Measurements from ENCODE around the gene ORAI3.

Gene ORAI3

GRCh38 chr16:30967795-30968194 lies 18.9 kb downstream of the ORAI3 start:
- H3K9ac ChIP-seq (ENCODE audit: low read depth, low read length), result no peak overlapping the region
- no peak overlapping the region for H3K4me3 ChIP-seq (ENCODE audit: low read depth in 1 of 2, low read length in 2 of 2)
- no peaks in the 10 kb centered on the region for H3K9me3 ChIP-seq (ENCODE audit: insufficient read depth, low read length, severe bottlenecking)
- no peak overlapping the region for H2AFZ ChIP-seq (ENCODE audit: low read depth, low read length)
- no peak overlapping the region for H3K27ac ChIP-seq (ENCODE audit: low read length)
- no peak for ATAC-seq (ENCODE audit: insufficient read depth, low read depth)
- TF ChIP-seq EZH2 (IDR thresholded peaks at IDR 0.05; ENCODE audit: borderline replicate concordance, low read depth, low read length, severe bottlenecking) (no peak), CTCF (IDR thresholded peaks at IDR 0.05; ENCODE audit: borderline replicate concordance, extremely low read depth, low read length, poor library complexity, severe bottlenecking) (no peak)
- peaks cover 27% of the 10 kb centered on the region for H4K20me1 ChIP-seq (ENCODE audit: insufficient read depth, low read length)
- 0 out of 2 replicates have a peak, but pooled peaks cover 5% of the 10 kb centered on the region for H3K79me2 ChIP-seq (ENCODE audit: insufficient read depth, low read length)
- peaks cover 91% of the 10 kb centered on the region for H3K36me3 ChIP-seq (ENCODE audit: insufficient read depth, low read length)
- no peaks in the 10 kb centered on the region for H3K4me1 ChIP-seq (ENCODE audit: insufficient read depth, low read length)
- DNase-seq, result no peak
- no peaks in the 10 kb centered on the region for H3K27me3 ChIP-seq (ENCODE audit: insufficient read depth, low read length, poor library complexity)
- no peak overlapping the region for H3K4me2 ChIP-seq (ENCODE audit: insufficient read depth, low read length)

GRCh38 chr16:30969246-30969842 lies 20.5 kb downstream of the ORAI3 start:
- no peak overlapping the region for H3K9ac ChIP-seq (ENCODE audit: low read depth, low read length)
- ATAC-seq (ENCODE audit: insufficient read depth, low read depth) (no peak), DNase-seq (no peak)
- H3K4me1 ChIP-seq (ENCODE audit: insufficient read depth, low read length), result no peaks in the 10 kb centered on the region
- H3K36me3 ChIP-seq (ENCODE audit: insufficient read depth, low read length), result peaks cover 91% of the 10 kb centered on the region
- TF ChIP-seq EZH2 (IDR thresholded peaks at IDR 0.05; ENCODE audit: borderline replicate concordance, low read depth, low read length, severe bottlenecking), result no peak
- no peak for TF ChIP-seq CTCF (IDR thresholded peaks at IDR 0.05; ENCODE audit: borderline replicate concordance, extremely low read depth, low read length, poor library complexity, severe bottlenecking)
- H3K4me2 ChIP-seq (ENCODE audit: insufficient read depth, low read length), result no peak overlapping the region
- no peak overlapping the region for H3K27ac ChIP-seq (ENCODE audit: low read length)
- H3K9me3 ChIP-seq (ENCODE audit: insufficient read depth, low read length, severe bottlenecking), result no peaks in the 10 kb centered on the region
- no peak overlapping the region for H2AFZ ChIP-seq (ENCODE audit: low read depth, low read length)
- H3K79me2 ChIP-seq (ENCODE audit: insufficient read depth, low read length), result 0 out of 2 replicates have a peak, but pooled peaks cover 5% of the 10 kb centered on the region
- H4K20me1 ChIP-seq (ENCODE audit: insufficient read depth, low read length), result peaks cover 30% of the 10 kb centered on the region
- H3K4me3 ChIP-seq (ENCODE audit: low read depth in 1 of 2, low read length in 2 of 2), result no peak overlapping the region
- H3K27me3 ChIP-seq (ENCODE audit: insufficient read depth, low read length, poor library complexity), result no peaks in the 10 kb centered on the region

- H4K20me1 ChIP-seq (ENCODE audit: insufficient read depth, low read length), result peaks cover 14% of the 10 kb centered on the region
These were observed 22.4 kb downstream of the ORAI3 start for GRCh38 chr16:30971298-30971697.

More at GRCh38 chr16:30971298-30971697, 22.4 kb downstream of the ORAI3 start:
- Histone ChIP-seq H3K36me3 (ENCODE audit: insufficient read depth, low read length) (peaks cover 93% of the 10 kb centered on the region), H3K27me3 (ENCODE audit: insufficient read depth, low read length, poor library complexity) (no peaks in the 10 kb centered on the region), H3K27ac (ENCODE audit: low read length) (no peak overlapping the region), H3K79me2 (ENCODE audit: insufficient read depth, low read length) (0 out of 2 replicates have a peak, but pooled peaks cover 2% of the 10 kb centered on the region), H3K4me1 (ENCODE audit: insufficient read depth, low read length) (no peaks in the 10 kb centered on the region), H2AFZ (ENCODE audit: low read depth, low read length) (no peak overlapping the region), H3K9me3 (ENCODE audit: insufficient read depth, low read length, severe bottlenecking) (no peaks in the 10 kb centered on the region), H3K9ac (ENCODE audit: low read depth, low read length) (no peak overlapping the region), H3K4me2 (ENCODE audit: insufficient read depth, low read length) (no peak overlapping the region), H3K4me3 (ENCODE audit: low read depth in 1 of 2, low read length in 2 of 2) (no peak overlapping the region)
- no peak for ATAC-seq (ENCODE audit: insufficient read depth, low read depth)
- DNase-seq, result no peak
- TF ChIP-seq EZH2 (IDR thresholded peaks at IDR 0.05; ENCODE audit: borderline replicate concordance, low read depth, low read length, severe bottlenecking), result no peak
- TF ChIP-seq CTCF (IDR thresholded peaks at IDR 0.05; ENCODE audit: borderline replicate concordance, extremely low read depth, low read length, poor library complexity, severe bottlenecking), result no peak
